ENCODE measurements around the gene TBC1D14. TPM values are rescaled to one million over a fixed set of nuclear protein-coding genes. Genes with fewer than 3 reads are reported as not detected.

The TBC1D14 gene
- total RNA-seq, 1 experiment from 2014 or later, result 44.3 TPM

GRCh38 chr4:6991771-6992557 lies 82.3 kb downstream of the TBC1D14 start:
- Histone ChIP-seq H3K27me3 (replicated peaks; ENCODE audit: insufficient read depth, low read depth, low read length, poor library complexity) (no peaks in the 10 kb centered on the region), H3K4me3 (ENCODE audit: low read depth, low read length, poor library complexity, severe bottlenecking) (no peak overlapping the region), H3K4me1 (ENCODE audit: insufficient read depth, low read length, poor library complexity, severe bottlenecking) (peaks cover 5% of the 10 kb centered on the region), H3K36me3 (ENCODE audit: insufficient read depth, low read length, poor library complexity, severe bottlenecking) (peaks cover 20% of the 10 kb centered on the region), H3K9me3 (ENCODE audit: low read depth, low read length, poor library complexity, severe bottlenecking) (no peaks in the 10 kb centered on the region), H3K27ac (ENCODE audit: low read depth, low read length, poor library complexity, severe bottlenecking) (no peak overlapping the region)
- no TSS peak for BruUV-seq (replicated peaks)
- no peak for TF ChIP-seq CTCF (conservative IDR thresholded peaks at IDR 0.05; ENCODE audit: low read depth, low read length)
- no peak for TF ChIP-seq EZH2 (IDR thresholded peaks at IDR 0.05; ENCODE audit: borderline replicate concordance, low read depth, low read length, poor library complexity, severe bottlenecking)
- intact Hi-C loops (cut with micrococcal nuclease; ENCODE audit: unreplicated experiment), result no loop called here
- CTCF ChIA-PET, result interaction anchor here (0.6 kb wide), 1 partner anchor 38 kb away, joined by 5 read pairs; no protein-coding TSS in a partner anchor
- POLR2A ChIA-PET (ENCODE audit: low non-redundant PET), result no interaction called here
- peak; percentile 24 for DNase-seq (ENCODE audit: low spot score)

GRCh38 chr4:6992728-6993677 lies 83.4 kb downstream of the TBC1D14 start:
- no peak for DNase-seq (ENCODE audit: low spot score)
- H3K27ac ChIP-seq (ENCODE audit: low read depth, low read length, poor library complexity, severe bottlenecking), result no peak overlapping the region
- no peaks in the 10 kb centered on the region for H3K9me3 ChIP-seq (ENCODE audit: low read depth, low read length, poor library complexity, severe bottlenecking)
- no peak overlapping the region for H3K4me3 ChIP-seq (ENCODE audit: low read depth, low read length, poor library complexity, severe bottlenecking)
- BruUV-seq (replicated peaks), result no TSS peak
- intact Hi-C loops (cut with micrococcal nuclease; ENCODE audit: unreplicated experiment), result no loop called here
- TF ChIP-seq CTCF (conservative IDR thresholded peaks at IDR 0.05; ENCODE audit: low read depth, low read length) (no peak), EZH2 (IDR thresholded peaks at IDR 0.05; ENCODE audit: borderline replicate concordance, low read depth, low read length, poor library complexity, severe bottlenecking) (no peak)
- H3K36me3 ChIP-seq (ENCODE audit: insufficient read depth, low read length, poor library complexity, severe bottlenecking), result peaks cover 21% of the 10 kb centered on the region
- ChIA-PET POLR2A (ENCODE audit: low non-redundant PET) (no interaction called here), CTCF (no interaction called here)
- H3K4me1 ChIP-seq (ENCODE audit: insufficient read depth, low read length, poor library complexity, severe bottlenecking), result peaks cover 4% of the 10 kb centered on the region
- no peaks in the 10 kb centered on the region for H3K27me3 ChIP-seq (replicated peaks; ENCODE audit: insufficient read depth, low read depth, low read length, poor library complexity)

GRCh38 chr4:6996481-6996880 lies 86.9 kb downstream of the TBC1D14 start:
- H3K36me3 ChIP-seq (ENCODE audit: insufficient read depth, low read length, poor library complexity, severe bottlenecking), result peaks cover 49% of the 10 kb centered on the region
- DNase-seq (ENCODE audit: low spot score), result no peak
- POLR2A ChIA-PET (ENCODE audit: low non-redundant PET), result no interaction called here

More at GRCh38 chr4:6996481-6996880, 86.9 kb downstream of the TBC1D14 start:
- CTCF ChIA-PET, result no interaction called here
- Histone ChIP-seq H3K4me3 (ENCODE audit: low read depth, low read length, poor library complexity, severe bottlenecking) (no peak overlapping the region), H3K27me3 (replicated peaks; ENCODE audit: insufficient read depth, low read depth, low read length, poor library complexity) (no peaks in the 10 kb centered on the region), H3K9me3 (ENCODE audit: low read depth, low read length, poor library complexity, severe bottlenecking) (no peaks in the 10 kb centered on the region), H3K4me1 (ENCODE audit: insufficient read depth, low read length, poor library complexity, severe bottlenecking) (no peaks in the 10 kb centered on the region), H3K27ac (ENCODE audit: low read depth, low read length, poor library complexity, severe bottlenecking) (no peak overlapping the region)
- TF ChIP-seq EZH2 (IDR thresholded peaks at IDR 0.05; ENCODE audit: borderline replicate concordance, low read depth, low read length, poor library complexity, severe bottlenecking) (no peak), CTCF (conservative IDR thresholded peaks at IDR 0.05; ENCODE audit: low read depth, low read length) (no peak)
- intact Hi-C loops (cut with micrococcal nuclease; ENCODE audit: unreplicated experiment), result no loop called here
- BruUV-seq (replicated peaks), result no TSS peak
